Neural crest cell (in vitro differentiated cells): ENCODE data around the gene KRIT1. TPM values are rescaled to one million over a fixed set of nuclear protein-coding genes. Genes with fewer than 3 reads are reported as not detected.

Experiments
- DNase-seq: peaks from one replicate; pipeline ENCODE4 v3.0.0; 2021; ENCODE audit warnings: low read depth, mixed read lengths, low spot score
- H3K27ac Mint-ChIP-seq: one replicate; pipeline ENCODE4 v1.8.0; 2021; ENCODE audit warnings: mild to moderate bottlenecking, mixed read lengths; ENCODE audit not compliant: unreplicated experiment
- H3K27me3 Mint-ChIP-seq: 2 replicates; pipeline ENCODE4 v1.8.0; 2021; ENCODE audit warnings: low read depth, mild to moderate bottlenecking, mixed read lengths
- H3K36me3 Mint-ChIP-seq: 2 replicates; pipeline ENCODE4 v1.8.0; 2021; ENCODE audit warnings: low read depth, mild to moderate bottlenecking, mixed read lengths
- H3K4me1 Mint-ChIP-seq: 2 replicates; pipeline ENCODE4 v1.8.0; 2021; ENCODE audit warnings: mixed read lengths
- H3K4me3 Mint-ChIP-seq: one replicate; pipeline ENCODE4 v1.8.0; 2021; ENCODE audit warnings: mild to moderate bottlenecking, mixed read lengths
- H3K9me3 Mint-ChIP-seq: 2 replicates; pipeline ENCODE4 v1.8.0; 2021; ENCODE audit warnings: mixed read lengths
- total RNA-seq: library from RNA; stranded (reverse); gene quantifications from 2 replicates; pipeline ENCODE4 v1.2.1, GENCODE V29; 2021
- TF ChIP-seq, protein P1 (sequence below): fragments of 200-600 bp; sonication (generic); conservative IDR thresholded peaks from 2 replicates; pipeline ENCODE4 v1.5.0; 2021; ENCODE audit warnings: antibody characterized with exemption, mild to moderate bottlenecking

Gene KRIT1
- total RNA-seq, 1 donor from 2014 or later, result 49.4 TPM

DNA sequence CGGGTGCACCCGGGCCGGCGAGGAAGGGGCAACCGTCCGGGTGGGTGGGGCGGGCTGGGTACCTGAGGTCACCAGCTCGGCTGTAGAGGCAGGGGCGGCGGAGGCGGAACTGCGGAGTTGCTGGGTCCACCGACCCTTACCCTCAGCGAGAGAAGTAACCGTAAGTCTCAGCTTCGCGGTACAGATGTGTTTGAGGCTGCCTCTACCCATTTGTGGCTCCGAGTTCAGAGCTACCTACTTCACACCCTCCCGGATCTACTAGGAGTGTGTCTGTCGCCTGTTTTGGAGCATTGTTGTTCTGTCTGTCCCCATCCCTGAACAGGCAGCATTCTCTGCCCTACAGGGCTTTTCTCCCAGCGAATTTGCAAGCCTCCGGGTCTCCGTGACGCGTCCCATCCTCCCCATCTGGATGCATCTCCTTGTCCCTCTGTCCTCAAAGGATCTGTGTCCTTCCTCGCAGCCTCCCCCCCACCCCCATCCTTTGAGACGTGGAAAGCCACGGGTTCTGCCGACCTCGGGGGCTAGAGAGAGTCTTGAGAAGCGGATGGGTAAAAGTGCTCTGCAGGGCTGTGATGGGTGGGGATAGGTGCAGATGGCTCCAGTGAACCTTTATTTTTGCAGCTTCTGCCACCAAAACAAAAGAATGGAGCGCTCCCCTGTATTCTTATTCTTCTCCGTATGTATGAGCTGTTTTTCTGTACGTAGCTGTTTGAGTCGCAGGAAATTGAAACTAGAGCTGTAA lies 817 bp upstream of the KRIT1 start:
- peak overlapping the region; percentile 92 for H3K4me3 Mint-ChIP-seq
- no peaks in the 10 kb centered on the region for H3K9me3 Mint-ChIP-seq
- no peaks in the 10 kb centered on the region for H3K27me3 Mint-ChIP-seq
- H3K27ac Mint-ChIP-seq, result peak overlapping the region; percentile 87
- H3K36me3 Mint-ChIP-seq, result no peaks in the 10 kb centered on the region
- peaks cover 48% of the 10 kb centered on the region for H3K4me1 Mint-ChIP-seq
- TF ChIP-seq, protein P1, sequence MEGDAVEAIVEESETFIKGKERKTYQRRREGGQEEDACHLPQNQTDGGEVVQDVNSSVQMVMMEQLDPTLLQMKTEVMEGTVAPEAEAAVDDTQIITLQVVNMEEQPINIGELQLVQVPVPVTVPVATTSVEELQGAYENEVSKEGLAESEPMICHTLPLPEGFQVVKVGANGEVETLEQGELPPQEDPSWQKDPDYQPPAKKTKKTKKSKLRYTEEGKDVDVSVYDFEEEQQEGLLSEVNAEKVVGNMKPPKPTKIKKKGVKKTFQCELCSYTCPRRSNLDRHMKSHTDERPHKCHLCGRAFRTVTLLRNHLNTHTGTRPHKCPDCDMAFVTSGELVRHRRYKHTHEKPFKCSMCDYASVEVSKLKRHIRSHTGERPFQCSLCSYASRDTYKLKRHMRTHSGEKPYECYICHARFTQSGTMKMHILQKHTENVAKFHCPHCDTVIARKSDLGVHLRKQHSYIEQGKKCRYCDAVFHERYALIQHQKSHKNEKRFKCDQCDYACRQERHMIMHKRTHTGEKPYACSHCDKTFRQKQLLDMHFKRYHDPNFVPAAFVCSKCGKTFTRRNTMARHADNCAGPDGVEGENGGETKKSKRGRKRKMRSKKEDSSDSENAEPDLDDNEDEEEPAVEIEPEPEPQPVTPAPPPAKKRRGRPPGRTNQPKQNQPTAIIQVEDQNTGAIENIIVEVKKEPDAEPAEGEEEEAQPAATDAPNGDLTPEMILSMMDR, result no peak
- DNase-seq, result peak; percentile 12

DNA sequence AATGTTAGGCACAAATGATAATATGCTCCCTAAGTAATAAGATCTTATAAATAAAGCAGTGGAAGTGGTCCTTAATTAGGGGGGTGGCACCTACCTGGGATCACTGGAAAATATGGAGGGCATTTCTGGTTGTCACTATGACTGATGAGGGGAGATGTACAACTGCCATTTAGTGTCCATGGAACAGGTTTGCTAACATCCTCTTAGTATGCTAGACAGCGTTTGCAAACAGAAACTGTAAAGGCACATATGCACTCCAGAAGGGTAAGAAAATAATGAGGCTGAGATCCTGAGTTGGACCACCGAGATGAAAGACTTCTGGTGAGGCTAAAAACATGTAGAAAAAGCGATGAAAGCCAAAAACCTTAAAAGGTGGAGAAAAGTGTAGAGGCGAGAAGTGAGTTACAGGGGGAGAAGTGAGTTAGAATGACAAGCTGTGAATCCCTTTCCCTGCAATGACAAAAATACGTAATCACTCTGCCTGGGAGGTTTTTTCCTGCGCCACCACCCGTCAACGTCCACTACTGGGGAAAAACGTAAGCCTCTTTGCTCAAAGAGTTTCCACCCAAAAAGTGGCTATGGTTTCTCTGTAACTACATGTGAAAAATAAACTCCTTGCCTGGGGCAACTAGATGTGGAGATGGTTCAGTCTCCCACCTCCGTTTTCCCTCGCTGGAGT lies 767 bp downstream of the KRIT1 start:
- no peaks in the 10 kb centered on the region for H3K27me3 Mint-ChIP-seq
- peak overlapping the region; percentile 99 for H3K27ac Mint-ChIP-seq
- no peaks in the 10 kb centered on the region for H3K9me3 Mint-ChIP-seq
- H3K36me3 Mint-ChIP-seq, result no peaks in the 10 kb centered on the region
- H3K4me3 Mint-ChIP-seq, result peak overlapping the region; percentile 99
- DNase-seq, result no peak
- peaks cover 41% of the 10 kb centered on the region for H3K4me1 Mint-ChIP-seq
- TF ChIP-seq, protein P1, result no peak

DNA sequence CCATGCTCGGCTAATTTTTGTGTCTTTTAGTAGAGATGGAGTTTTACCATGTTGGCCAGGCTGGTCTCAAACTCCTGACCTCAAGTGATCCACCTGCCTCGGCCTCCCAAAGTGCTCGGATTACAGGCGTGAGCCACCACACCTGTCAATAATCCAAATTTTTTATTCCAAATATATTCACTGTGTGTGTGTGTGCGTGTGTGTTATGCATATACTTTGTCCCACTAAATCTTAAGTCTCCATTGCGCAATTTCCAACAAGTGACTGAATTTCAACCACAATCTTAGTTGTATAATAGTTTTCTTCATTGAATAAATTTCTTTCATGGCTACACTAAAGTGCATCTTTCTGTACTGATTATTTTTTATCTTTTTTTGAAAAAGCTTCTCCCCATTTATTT lies 2.7 kb downstream of the KRIT1 start:
- Mint-ChIP-seq H3K27me3 (no peaks in the 10 kb centered on the region), H3K9me3 (no peaks in the 10 kb centered on the region), H3K4me3 (peak overlapping the region; percentile 38), H3K27ac (no peak overlapping the region), H3K4me1 (peaks cover 36% of the 10 kb centered on the region), H3K36me3 (no peaks in the 10 kb centered on the region)
- TF ChIP-seq, protein P1, result no peak
- no peak for DNase-seq

DNA sequence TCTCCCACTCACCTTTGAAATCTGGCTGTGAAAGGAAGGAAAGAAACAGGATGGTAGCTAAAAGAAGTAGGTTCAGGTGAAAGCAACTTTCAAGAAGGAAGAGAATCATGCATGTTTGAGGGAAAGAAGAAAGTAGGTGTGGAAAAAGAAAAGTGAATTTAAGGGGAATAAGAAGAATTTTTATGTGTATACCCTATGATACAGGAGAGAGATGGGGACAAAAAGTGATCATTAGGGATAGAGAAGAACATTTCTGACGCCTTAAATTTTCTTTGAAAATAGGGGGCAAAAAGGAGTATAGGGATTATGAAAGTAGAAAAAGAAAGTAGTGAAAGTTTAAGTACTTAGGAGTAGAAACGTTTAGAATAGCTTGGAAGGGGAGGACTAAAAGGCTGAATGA lies 15.2 kb downstream of the KRIT1 start:
- Mint-ChIP-seq H3K9me3 (peaks cover 3% of the 10 kb centered on the region), H3K36me3 (peaks cover 40% of the 10 kb centered on the region), H3K27me3 (no peaks in the 10 kb centered on the region), H3K4me1 (no peaks in the 10 kb centered on the region), H3K4me3 (no peak overlapping the region), H3K27ac (no peak overlapping the region)
- no peak for DNase-seq
- TF ChIP-seq, protein P1, result no peak

DNA sequence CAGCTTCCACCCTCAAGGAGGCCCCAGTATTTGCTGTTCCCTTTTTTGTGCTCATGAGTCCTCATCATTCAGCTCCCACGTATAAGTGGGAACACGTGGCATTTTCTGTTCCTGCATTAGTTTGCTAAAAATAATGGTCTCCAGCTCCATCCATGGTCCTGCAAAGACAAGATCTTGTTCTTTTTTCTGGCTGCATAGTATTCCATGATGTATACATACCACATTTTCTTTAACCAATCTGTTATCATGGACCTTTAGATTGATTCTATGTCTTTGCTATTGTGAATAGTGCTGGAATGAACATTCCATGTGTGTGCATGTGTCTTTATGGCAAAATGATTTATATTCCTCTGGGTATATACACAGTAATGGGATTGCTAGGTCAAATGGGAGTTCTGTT lies 17.0 kb downstream of the KRIT1 start:
- Mint-ChIP-seq H3K27ac (no peak overlapping the region), H3K27me3 (no peaks in the 10 kb centered on the region), H3K4me3 (no peak overlapping the region), H3K36me3 (peaks cover 41% of the 10 kb centered on the region), H3K9me3 (peaks cover 3% of the 10 kb centered on the region), H3K4me1 (no peaks in the 10 kb centered on the region)
- no peak for DNase-seq
- TF ChIP-seq, protein P1, result no peak
